ENCODE results near the gene NOL9.

The NOL9 gene

GRCh38 chr1:6526316-6526715 lies 28.0 kb downstream of the NOL9 start:
- Histone ChIP-seq H3K4me2 (ENCODE audit: low read length) (no peak overlapping the region), H3K9me3 (ENCODE audit: insufficient read depth, low read length) (no peaks in the 10 kb centered on the region), H3K9ac (ENCODE audit: low read length) (no peak overlapping the region), H4K20me1 (ENCODE audit: insufficient read depth, low read length) (no peaks in the 10 kb centered on the region), H3K27ac (ENCODE audit: low read length) (no peak overlapping the region), H3K27me3 (ENCODE audit: low read depth, low read length) (no peaks in the 10 kb centered on the region), H3K36me3 (replicated peaks; ENCODE audit: low read depth, low read length) (peaks cover 20% of the 10 kb centered on the region), H3K4me1 (ENCODE audit: low read length) (no peaks in the 10 kb centered on the region), H3K79me2 (ENCODE audit: low read length) (no peaks in the 10 kb centered on the region), H2AFZ (ENCODE audit: low read depth, low read length) (no peak overlapping the region), H3K4me3 (ENCODE audit: low read length) (no peak overlapping the region)
- no peak for TF ChIP-seq EZH2phosphoT487 (IDR thresholded peaks at IDR 0.05; ENCODE audit: low read depth)
- no peak for TF ChIP-seq CTCF (IDR thresholded peaks at IDR 0.05; ENCODE audit: low read depth, low read length)

GRCh38 chr1:6523566-6523965 lies 30.7 kb downstream of the NOL9 start:
- H3K4me2 ChIP-seq (ENCODE audit: low read length) = no peak overlapping the region
- no peaks in the 10 kb centered on the region for H3K79me2 ChIP-seq (ENCODE audit: low read length)
- H3K36me3 ChIP-seq (replicated peaks; ENCODE audit: low read depth, low read length) = peaks cover 14% of the 10 kb centered on the region
- TF ChIP-seq EZH2phosphoT487 (IDR thresholded peaks at IDR 0.05; ENCODE audit: low read depth) (no peak), CTCF (IDR thresholded peaks at IDR 0.05; ENCODE audit: low read depth, low read length) (peak; percentile 41)
- no peak overlapping the region for H3K9ac ChIP-seq (ENCODE audit: low read length)
- H3K27me3 ChIP-seq (ENCODE audit: low read depth, low read length) = no peaks in the 10 kb centered on the region
- no peak overlapping the region for H2AFZ ChIP-seq (ENCODE audit: low read depth, low read length)
- no peaks in the 10 kb centered on the region for H4K20me1 ChIP-seq (ENCODE audit: insufficient read depth, low read length)
- H3K9me3 ChIP-seq (ENCODE audit: insufficient read depth, low read length) = no peaks in the 10 kb centered on the region
- H3K4me1 ChIP-seq (ENCODE audit: low read length) = no peaks in the 10 kb centered on the region
- H3K4me3 ChIP-seq (ENCODE audit: low read length) = no peak overlapping the region
- no peak overlapping the region for H3K27ac ChIP-seq (ENCODE audit: low read length)

DNA sequence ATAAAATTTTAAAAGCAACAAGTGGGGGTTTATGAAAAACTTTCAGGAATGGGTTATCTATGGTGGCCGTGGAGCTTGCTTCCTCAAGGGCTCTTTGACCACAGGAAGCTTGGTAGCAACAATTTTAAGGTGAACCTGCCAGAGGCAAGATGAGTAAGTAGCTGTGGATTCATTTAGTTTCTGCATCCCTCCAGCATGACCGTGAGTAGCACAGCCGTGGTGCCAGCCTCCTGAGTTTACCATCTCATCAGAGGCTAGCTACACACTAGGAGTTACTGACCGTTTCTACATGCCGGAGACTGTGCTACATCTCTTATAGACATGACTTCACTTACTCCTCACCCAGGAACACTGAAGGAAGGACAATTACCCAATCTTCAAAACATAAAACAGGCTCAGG lies 32.8 kb downstream of the NOL9 start:
- Histone ChIP-seq H3K4me3 (ENCODE audit: low read length) (no peak overlapping the region), H3K4me2 (ENCODE audit: low read length) (no peak overlapping the region), H3K27ac (ENCODE audit: low read length) (no peak overlapping the region), H3K9ac (ENCODE audit: low read length) (no peak overlapping the region), H3K9me3 (ENCODE audit: insufficient read depth, low read length) (no peaks in the 10 kb centered on the region), H3K4me1 (ENCODE audit: low read length) (no peaks in the 10 kb centered on the region), H4K20me1 (ENCODE audit: insufficient read depth, low read length) (no peaks in the 10 kb centered on the region), H2AFZ (ENCODE audit: low read depth, low read length) (no peak overlapping the region), H3K27me3 (ENCODE audit: low read depth, low read length) (no peaks in the 10 kb centered on the region), H3K79me2 (ENCODE audit: low read length) (no peaks in the 10 kb centered on the region), H3K36me3 (replicated peaks; ENCODE audit: low read depth, low read length) (peaks cover 11% of the 10 kb centered on the region)
- TF ChIP-seq EZH2phosphoT487 (IDR thresholded peaks at IDR 0.05; ENCODE audit: low read depth) = no peak
- no peak for TF ChIP-seq CTCF (IDR thresholded peaks at IDR 0.05; ENCODE audit: low read depth, low read length)

- H3K4me2 ChIP-seq (ENCODE audit: low read length) = no peak overlapping the region
- H3K4me1 ChIP-seq (ENCODE audit: low read length) = no peaks in the 10 kb centered on the region
- no peak for TF ChIP-seq EZH2phosphoT487 (IDR thresholded peaks at IDR 0.05; ENCODE audit: low read depth)
- no peak for TF ChIP-seq CTCF (IDR thresholded peaks at IDR 0.05; ENCODE audit: low read depth, low read length)
- H3K9me3 ChIP-seq (ENCODE audit: insufficient read depth, low read length) = no peaks in the 10 kb centered on the region
- no peak overlapping the region for H3K9ac ChIP-seq (ENCODE audit: low read length)
- H3K4me3 ChIP-seq (ENCODE audit: low read length) = no peak overlapping the region
- H3K27me3 ChIP-seq (ENCODE audit: low read depth, low read length) = no peaks in the 10 kb centered on the region
- H2AFZ ChIP-seq (ENCODE audit: low read depth, low read length) = no peak overlapping the region
- H3K79me2 ChIP-seq (ENCODE audit: low read length) = no peaks in the 10 kb centered on the region
- H3K27ac ChIP-seq (ENCODE audit: low read length) = no peak overlapping the region
- H3K36me3 ChIP-seq (replicated peaks; ENCODE audit: low read depth, low read length) = peaks cover 4% of the 10 kb centered on the region
- H4K20me1 ChIP-seq (ENCODE audit: insufficient read depth, low read length) = no peaks in the 10 kb centered on the region
Measured at GRCh38 chr1:6519935-6520671, 34.2 kb downstream of the NOL9 start.
